ENCODE results near the gene MPPED1. TPM values are rescaled to one million over a fixed set of nuclear protein-coding genes. Genes with fewer than 3 reads are reported as not detected.
A peak's percentile ranks its signal among the peaks of the same experiment; 100 is the strongest.

The MPPED1 gene
- total RNA-seq, 3 donors from 2014 or later = 0.17 TPM; not detected in 2

DNA sequence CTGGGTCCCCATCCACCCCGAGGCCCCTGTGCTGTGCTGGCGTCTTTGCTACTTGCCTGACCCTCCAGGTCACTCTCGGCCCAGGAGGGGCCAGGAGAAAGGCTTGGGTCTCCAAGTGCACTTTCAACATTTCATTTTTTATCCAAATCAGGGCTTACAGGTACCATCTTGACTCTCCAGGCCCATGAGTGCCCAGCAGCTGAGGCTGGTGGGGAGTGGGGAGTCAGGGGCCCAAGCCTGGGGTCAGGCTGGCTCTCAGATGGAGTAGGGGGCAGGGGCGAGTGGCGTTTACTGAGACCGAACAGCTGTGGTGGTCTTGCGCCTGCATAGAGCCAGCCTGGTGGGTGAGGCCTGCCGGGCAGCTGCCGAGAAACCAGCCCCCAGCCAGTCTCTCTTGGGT is 61.6 kb downstream of the MPPED1 start:
- intact Hi-C loops (cut with DNase I, micrococcal nuclease) = no loop called here
- ATAC-seq (no peak), DNase-seq (no peak)

DNA sequence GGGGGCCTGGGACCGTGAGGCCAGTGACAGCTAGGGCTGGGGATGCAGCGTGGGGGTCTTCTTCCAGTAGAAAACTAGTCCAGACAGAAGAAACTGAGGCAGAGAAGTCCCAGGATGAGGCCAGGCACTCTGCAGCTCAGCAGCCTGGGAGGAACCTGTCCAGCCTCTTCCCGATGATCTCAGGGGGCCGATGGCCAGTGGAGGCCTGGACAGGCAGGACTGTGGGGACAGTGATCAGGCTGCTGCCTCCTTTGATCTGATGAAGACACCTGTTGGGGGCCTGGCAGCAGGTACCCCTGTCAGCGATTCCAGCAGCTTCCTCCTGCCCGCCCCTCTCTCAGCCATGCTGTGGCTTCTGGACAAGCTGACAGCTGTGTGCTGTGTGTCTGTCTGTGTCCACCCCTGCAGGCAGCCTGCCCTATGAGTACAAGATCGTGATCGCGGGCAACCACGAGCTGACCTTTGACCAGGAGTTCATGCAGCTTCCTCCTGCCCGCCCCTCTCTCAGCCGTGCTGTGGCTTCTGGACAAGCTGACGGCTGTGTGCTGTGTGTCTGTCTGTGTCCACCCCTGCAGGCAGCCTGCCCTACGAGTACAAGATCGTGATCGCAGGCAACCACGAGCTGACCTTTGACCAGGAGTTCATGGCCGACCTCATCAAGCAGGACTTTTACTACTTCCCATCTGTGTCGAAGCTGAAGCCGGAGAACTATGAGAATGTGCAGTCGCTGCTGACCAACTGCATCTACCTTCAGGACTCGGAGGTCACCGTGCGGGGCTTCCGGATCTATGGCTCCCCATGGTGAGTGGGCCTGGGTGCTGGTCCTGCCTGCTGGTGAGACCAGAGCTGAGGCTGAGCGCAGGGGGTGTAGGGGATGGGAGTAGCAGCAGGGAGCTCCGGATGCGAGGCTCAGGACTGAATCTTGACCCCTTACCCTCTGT is 62.6 kb downstream of the MPPED1 start:
- ATAC-seq = no peak
- intact Hi-C loops (cut with DNase I, micrococcal nuclease) = no loop called here

More for the DNA sequence above, 61.6 kb downstream of the MPPED1 start:
- TF ChIP-seq, protein P1, sequence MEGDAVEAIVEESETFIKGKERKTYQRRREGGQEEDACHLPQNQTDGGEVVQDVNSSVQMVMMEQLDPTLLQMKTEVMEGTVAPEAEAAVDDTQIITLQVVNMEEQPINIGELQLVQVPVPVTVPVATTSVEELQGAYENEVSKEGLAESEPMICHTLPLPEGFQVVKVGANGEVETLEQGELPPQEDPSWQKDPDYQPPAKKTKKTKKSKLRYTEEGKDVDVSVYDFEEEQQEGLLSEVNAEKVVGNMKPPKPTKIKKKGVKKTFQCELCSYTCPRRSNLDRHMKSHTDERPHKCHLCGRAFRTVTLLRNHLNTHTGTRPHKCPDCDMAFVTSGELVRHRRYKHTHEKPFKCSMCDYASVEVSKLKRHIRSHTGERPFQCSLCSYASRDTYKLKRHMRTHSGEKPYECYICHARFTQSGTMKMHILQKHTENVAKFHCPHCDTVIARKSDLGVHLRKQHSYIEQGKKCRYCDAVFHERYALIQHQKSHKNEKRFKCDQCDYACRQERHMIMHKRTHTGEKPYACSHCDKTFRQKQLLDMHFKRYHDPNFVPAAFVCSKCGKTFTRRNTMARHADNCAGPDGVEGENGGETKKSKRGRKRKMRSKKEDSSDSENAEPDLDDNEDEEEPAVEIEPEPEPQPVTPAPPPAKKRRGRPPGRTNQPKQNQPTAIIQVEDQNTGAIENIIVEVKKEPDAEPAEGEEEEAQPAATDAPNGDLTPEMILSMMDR (IDR thresholded peaks at IDR 0.05) = no peak
- H3K36me3 ChIP-seq (ENCODE audit: low read depth) = no peaks in the 10 kb centered on the region
- H3K9me3 ChIP-seq = no peaks in the 10 kb centered on the region
- no peak overlapping the region for H3K4me3 ChIP-seq
- H3K4me1 ChIP-seq (ENCODE audit: low read depth) = no peaks in the 10 kb centered on the region

DNA sequence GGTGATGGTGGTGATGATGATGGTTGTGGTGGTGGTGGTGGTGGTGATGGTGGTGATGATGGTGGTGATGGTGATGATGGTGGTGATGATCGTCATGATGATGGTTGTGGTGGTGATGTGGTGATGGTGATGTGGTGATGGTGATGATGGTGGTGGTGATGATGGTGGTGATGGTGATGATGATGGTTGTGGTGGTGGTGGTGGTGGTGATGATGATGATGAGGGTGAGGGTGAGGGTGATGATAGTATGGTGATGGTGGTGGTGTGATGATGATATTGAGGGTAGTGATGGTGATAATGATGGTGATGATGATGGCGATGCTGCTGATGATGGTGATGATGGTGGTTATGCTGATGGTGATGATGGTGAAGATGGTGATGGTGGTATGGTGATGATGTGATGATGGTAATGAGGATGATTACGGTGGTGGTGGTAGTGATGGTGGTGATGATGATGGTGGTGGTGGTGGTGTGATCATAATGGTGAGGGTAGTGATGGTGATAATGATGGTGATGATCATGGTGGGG is 63.8 kb downstream of the MPPED1 start:
- ATAC-seq = no peak
- intact Hi-C loops (cut with DNase I, micrococcal nuclease) = no loop called here
- Histone ChIP-seq H3K4me1 (ENCODE audit: low read depth) (no peaks in the 10 kb centered on the region), H3K4me3 (no peak overlapping the region), H3K36me3 (ENCODE audit: low read depth) (no peaks in the 10 kb centered on the region), H3K9me3 (no peaks in the 10 kb centered on the region)
- TF ChIP-seq, protein P1 (IDR thresholded peaks at IDR 0.05) = no peak
- DNase-seq = no peak

More for the DNA sequence above, 62.6 kb downstream of the MPPED1 start:
- H3K4me3 ChIP-seq = no peak overlapping the region
- H3K4me1 ChIP-seq (ENCODE audit: low read depth) = no peaks in the 10 kb centered on the region
- no peaks in the 10 kb centered on the region for H3K36me3 ChIP-seq (ENCODE audit: low read depth)
- DNase-seq = peak in 1 of 3 donors; percentile 21
- H3K9me3 ChIP-seq = no peaks in the 10 kb centered on the region
- TF ChIP-seq, protein P1 (IDR thresholded peaks at IDR 0.05) = no peak

DNA sequence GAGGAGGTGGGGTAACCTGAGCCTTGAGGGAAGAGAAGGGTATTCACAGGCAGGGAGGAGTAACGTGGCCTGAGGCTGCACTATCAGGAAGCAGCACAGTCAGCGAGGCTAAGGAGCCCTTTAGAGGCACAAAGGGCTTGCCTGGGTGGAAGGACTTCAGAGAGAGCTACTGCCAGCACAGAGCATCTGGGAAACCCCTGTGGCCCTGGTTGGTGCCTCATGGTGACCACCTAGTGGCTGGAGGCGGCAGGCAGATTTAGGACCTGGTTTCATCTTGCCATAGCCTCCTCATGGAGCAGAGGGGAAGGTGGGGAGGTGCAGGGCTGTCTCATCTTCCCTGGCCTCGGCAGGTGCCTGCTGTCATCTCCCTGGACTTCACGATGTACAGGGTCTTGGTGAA is 64.5 kb downstream of the MPPED1 start:
- H3K9me3 ChIP-seq = no peaks in the 10 kb centered on the region
- ATAC-seq = no peak
- intact Hi-C loops (cut with DNase I, micrococcal nuclease) = no loop called here
- TF ChIP-seq, protein P1 (IDR thresholded peaks at IDR 0.05) = no peak
- H3K4me1 ChIP-seq (ENCODE audit: low read depth) = no peaks in the 10 kb centered on the region
- no peak overlapping the region for H3K4me3 ChIP-seq
- DNase-seq = no peak
- no peaks in the 10 kb centered on the region for H3K36me3 ChIP-seq (ENCODE audit: low read depth)

DNA sequence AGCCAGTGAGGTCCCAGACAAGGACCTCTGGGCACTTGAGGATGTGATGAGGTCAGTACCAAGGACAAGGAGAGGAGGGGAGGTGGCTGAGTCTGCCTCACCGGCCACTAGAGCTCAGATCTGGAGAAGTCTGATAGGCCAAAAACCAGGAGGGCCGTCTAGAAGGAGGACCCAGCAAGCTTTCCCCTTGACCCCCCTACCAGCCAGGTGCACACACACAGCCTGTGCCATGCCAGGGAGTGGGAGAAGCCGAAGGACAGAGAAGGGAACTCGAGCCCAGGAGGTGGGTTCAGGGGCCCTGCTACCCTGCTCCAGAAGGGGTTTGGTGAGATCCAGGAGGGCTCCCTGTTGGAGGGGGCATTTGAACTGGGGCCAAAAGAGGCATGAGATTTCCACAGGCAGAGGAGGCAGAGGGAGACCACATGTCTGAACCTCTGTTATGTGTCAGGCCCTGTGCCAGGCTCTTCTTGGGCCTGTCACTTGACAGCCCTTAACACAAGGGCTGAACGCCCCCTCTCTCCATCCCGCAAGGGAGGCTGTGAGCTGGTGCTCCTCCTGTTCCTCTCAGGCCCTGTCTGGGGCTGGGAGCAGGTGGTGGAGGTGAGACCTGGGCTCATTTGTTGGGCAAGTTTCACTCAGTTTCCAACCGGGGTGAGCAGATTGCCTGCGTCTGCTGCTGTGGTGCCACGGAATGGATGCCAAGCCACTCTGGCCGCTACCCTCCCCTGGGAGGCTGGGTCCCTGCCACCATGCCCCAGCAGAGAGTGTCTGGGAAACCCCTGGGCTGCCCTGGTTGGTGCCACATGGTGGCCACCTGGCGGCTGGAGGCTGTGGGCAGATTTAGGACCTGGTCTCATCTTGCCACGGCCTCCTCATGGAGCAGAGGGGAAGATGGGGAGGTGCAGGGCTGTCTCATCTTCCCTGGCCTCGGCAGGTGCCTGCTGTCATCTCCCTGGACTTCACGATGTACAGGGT is 65.2 kb downstream of the MPPED1 start:
- intact Hi-C loops (cut with DNase I, micrococcal nuclease) = no loop called here
- DNase-seq (no peak), ATAC-seq (no peak)
- TF ChIP-seq, protein P1 (IDR thresholded peaks at IDR 0.05) = no peak
- Histone ChIP-seq H3K36me3 (ENCODE audit: low read depth) (no peaks in the 10 kb centered on the region), H3K4me1 (ENCODE audit: low read depth) (no peaks in the 10 kb centered on the region), H3K4me3 (no peak overlapping the region), H3K9me3 (no peaks in the 10 kb centered on the region)
